ENCODE results near the gene NUTF2.

Gene NUTF2

GRCh38 chr16:67865318-67865717 lies 18.6 kb downstream of the NUTF2 start:
- peak; percentile 35 for DNase-seq

DNA sequence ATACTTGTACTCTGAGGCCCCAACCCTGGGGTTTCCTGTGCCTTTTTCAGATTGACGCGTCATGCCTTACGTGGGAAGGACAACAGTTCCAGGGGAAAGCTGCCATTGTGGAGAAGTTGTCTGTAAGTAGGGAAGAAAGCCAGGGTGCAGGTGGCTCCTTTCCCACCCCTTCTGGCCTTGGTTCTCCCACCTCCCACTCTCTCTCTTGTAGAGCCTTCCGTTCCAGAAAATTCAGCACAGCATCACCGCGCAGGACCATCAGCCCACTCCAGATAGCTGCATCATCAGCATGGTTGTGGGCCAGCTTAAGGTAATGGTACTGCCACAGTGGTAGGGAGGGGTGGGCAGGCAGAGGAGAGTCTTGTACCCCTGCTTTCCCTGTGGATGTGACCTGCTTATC lies 21.6 kb downstream of the NUTF2 start:
- no peak for DNase-seq

GRCh38 chr16:67869653-67870052 lies 22.9 kb downstream of the NUTF2 start:
- DNase-seq: no peak

DNA sequence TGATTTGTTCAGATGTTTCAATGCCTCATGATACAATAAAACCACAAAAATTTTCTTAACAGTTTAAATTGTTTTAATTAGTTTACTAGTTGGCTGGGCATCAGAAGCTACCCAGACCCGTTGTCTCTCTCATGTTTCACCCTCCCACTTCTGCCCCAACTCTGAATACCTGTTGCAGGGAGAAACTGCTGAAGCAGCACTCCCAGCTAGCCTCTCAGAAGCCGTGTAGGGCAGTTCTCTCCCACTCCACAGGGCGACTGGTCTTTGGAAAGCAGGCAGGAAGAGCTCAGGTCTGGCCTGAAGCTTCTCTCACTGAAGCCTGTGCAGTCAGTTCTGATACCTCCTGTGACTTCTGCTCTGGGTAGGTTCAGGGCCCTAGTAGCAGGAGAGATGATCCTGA lies 24.5 kb downstream of the NUTF2 start:
- no peak for DNase-seq

DNA sequence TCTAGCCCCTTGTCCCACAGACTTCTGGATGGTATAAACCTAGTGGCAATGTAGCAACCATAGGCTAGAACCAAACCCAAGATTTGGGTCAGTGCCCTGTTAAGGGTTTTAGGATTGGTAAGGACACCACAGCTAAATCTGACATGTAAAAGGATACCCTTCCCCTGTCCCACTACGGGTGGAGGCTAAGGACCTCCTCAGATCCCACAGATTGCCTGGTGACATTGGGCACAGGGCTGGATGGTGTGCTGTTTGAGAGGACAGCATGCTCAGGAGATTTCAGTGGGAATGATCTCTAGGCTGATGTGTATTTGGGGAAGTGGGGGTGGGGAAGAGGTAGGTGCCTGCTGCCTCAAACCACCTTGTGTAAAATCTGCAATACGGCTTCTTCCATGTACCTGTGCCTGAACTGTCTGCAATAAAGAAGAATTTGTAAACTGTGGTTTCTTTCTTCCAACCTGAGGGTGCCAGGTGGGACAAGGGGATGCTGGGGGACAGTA lies 25.4 kb downstream of the NUTF2 start:
- no peak for DNase-seq

DNA sequence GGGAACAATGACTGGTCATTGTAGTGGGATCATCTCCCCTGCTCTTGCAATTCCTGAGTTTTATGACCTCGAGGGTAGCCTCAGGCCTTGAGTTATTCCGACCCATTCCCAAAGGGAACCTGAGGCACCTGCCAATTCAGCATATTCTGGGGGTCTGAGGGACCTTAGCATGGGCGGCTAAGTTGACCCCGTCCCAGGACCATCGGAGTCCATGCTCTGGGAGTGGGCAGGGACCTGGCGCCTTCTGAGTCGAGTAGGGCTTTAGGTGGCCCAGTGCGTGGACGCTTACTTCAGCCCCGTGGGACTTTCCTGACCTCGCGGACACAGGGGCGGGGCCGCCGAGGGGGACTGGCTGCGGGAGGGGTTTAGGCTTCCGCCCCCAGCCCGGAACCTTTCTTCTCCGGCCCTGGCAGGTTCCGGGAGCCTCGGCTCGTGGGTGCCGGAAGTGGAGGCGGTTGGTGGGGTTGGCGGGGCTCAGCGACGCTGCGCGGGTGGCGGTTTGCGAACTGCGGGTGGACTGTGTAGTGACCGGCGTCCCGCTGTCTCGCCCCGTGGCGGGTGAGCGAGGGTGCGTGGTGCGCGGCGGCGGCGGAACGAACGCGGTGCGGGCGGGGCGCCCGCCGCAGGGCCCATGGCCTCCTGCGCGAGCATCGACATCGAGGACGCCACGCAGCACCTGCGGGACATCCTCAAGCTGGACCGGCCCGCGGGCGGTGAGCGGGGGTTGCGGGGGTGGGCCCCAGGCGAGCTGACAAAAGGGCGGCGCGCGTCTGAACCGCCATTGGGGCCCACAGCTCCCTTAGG lies 26.1 kb downstream of the NUTF2 start, which contains the start of gene EDC4:
Gene EDC4 (plus strand): TSS at position 422 of the 804 bp plus-strand sequence. CDS start 210 bp downstream, at position 632.
- peak; percentile 92 for DNase-seq

DNA sequence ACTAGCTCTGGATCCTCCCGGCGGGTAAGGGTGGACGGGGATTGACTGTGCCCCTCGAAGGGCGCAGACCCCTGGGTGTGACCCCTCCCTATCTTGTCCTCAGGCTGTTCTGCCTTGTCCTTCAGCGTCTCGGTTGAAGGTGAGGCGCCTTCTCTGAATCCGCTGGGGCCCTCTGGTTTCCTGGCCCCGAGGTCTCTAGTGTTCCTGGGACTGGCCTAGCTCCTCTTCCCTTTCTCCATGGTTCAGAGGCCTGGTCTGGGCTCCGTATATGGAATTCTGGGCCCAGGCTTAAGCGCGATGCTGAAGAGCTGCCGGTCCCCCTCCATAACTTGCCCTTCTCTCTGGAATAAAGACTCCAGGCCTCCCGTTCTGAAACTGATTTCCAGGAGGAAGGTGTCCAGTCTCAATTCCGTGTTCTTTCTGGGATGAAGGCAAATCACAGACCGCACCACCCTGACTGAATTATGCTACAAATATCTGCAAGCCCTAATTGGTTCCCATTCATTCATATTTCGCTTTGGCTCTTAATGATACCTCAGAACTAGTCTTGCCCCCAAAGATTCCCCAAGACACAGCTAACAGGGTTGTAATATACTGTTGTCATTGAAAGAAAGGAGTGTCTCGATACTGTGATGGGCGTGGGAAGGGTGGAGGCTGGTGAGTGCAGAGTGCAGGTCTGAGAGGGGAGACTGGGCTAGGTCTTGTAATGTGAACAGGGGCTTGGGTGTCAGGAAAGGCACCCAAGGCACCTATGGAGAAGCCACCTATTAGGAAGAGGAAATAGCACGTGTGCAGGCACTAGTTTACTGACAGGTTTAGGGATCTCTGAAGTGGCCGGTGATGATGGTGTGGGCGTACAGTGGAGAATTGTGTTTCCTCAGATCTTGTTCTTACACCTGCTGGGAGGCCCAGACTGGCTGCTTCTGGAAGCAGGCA lies 27.0 kb downstream of the NUTF2 start:
- no peak for DNase-seq

DNA sequence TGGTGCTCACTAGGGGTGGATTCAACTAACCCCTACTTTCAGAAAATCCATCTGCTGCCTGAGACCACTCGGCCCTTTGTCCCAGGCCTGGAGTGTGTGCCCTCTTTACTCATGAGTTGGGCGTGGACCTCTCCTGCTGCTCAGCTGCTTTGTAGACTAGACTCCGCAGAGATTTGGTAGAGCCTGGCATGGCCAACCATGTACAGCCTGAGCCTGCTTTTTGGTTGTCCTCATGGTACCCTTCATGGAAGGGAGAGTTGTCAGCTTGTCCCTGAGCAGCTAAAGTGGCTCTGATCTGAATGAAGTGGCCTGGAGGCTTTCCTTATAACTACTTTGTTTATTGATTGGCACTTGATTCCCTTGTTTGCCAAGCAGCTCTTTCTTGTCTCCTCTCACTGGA lies 27.6 kb downstream of the NUTF2 start:
- no peak for DNase-seq

GRCh38 chr16:67877064-67877463 lies 30.3 kb downstream of the NUTF2 start:
- no peak for DNase-seq

DNA sequence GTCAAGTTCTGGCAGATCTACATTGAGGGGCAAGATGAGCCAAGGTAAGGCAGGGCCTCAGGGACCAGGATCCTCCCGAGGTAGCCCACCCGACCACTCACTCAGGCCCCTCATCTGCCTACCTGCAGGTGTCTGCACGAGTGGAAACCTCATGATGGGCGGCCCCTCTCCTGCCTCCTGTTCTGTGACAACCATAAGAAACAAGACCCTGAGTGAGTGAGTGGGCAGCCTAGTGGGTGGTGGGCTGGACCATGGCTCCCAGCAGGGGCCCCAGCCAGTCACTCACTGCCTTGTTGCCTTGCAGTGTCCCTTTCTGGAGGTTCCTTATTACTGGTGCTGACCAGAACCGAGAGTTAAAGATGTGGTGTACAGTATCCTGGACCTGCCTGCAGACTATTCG lies 31.5 kb downstream of the NUTF2 start:
- DNase-seq: no peak

DNA sequence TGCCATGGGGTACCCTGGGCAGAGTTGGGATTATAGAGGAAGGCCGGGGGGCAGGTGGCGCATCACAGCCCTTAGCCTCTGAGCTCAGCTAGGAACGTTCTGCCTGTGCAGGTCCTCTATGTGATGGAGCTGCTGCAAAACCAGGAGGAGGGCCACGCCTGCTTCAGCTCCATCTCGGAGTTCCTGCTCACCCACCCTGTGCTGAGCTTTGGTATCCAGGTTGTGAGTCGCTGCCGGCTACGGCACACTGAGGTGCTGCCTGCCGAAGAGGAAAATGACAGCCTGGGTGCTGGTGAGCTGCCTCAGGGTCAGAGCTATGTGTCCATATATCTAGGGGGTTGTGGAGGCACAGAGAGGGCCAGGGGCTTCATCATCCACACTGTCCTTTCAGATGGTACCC lies 32.1 kb downstream of the NUTF2 start:
- DNase-seq: no peak

DNA sequence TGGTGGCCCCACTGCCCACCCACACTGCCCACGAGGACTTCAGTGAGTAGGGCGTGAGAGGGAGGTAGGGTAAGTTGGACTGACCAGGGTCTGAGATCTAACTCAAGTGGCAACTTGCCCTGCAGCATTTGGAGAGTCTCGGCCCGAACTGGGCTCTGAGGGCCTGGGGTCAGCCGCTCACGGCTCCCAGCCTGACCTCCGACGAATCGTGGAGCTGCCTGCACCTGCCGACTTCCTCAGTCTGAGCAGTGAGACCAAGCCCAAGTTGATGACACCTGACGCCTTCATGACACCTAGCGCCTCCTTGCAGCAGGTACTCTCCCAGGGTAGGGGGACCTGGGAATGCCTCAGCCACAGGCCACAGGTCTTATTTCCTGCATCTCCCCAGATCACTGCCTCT lies 32.7 kb downstream of the NUTF2 start:
- no peak for DNase-seq

GRCh38 chr16:67879936-67880335 lies 33.2 kb downstream of the NUTF2 start:
- no peak for DNase-seq

DNA sequence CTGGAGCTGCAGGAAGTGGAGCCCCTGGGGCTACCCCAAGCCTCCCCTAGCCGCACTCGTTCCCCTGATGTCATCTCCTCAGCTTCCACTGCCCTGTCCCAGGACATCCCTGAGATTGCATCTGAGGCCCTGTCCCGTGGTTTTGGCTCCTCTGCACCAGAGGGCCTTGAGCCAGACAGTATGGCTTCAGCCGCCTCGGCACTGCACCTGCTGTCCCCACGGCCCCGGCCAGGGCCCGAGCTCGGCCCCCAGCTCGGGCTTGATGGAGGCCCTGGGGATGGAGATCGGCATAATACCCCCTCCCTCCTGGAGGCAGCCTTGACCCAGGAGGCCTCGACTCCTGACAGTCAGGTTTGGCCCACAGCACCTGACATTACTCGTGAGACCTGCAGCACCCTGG lies 33.9 kb downstream of the NUTF2 start:
- DNase-seq: no peak

- DNase-seq: no peak
These were observed 35.0 kb downstream of the NUTF2 start for GRCh38 chr16:67881621-67882161.

DNA sequence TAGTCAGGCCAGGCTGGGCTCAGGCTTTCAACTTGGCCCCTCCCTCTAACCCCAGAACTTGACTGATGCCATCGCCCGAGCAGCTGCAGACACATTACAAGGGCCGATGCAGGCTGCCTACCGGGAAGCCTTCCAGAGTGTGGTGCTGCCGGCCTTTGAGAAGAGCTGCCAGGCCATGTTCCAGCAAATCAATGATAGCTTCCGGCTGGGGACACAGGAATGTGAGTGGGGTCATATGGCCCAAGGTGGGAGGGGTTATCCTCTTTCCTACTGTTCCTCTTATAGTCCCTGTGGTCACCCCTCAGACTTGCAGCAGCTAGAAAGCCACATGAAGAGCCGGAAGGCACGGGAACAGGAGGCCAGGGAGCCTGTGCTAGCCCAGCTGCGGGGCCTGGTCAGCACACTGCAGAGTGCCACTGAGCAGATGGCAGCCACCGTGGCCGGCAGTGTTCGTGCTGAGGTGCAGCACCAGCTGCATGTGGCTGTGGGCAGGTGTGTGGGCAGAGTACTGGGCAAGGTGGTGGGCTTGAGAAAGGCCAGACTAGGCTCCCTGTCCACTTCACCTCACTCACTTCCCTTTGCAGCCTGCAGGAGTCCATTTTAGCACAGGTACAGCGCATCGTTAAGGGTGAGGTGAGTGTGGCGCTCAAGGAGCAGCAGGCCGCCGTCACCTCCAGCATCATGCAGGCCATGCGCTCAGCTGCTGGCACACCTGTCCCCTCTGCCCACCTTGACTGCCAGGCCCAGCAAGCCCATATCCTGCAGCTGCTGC lies 35.8 kb downstream of the NUTF2 start:
- DNase-seq: no peak

GRCh38 chr16:67883146-67883871 lies 36.6 kb downstream of the NUTF2 start:
- no peak for DNase-seq

DNA sequence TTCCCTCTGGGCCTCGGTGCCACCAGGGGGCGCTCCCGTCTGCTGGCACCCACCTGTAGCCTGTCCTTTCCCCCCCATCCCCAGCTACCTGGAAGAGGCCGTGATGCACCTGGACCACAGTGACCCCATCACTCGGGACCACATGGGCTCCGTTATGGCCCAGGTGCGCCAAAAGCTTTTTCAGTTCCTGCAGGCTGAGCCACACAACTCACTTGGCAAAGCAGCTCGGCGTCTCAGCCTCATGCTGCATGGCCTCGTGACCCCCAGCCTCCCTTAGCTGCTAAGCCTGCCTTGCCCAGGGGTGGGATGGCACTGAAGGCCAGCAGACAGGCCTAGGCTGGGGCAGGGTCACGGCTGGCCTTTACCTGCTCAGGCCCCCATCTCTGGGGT lies 37.1 kb downstream of the NUTF2 start:
- peak; percentile 74 for DNase-seq

- no peak for DNase-seq
These were observed 38.0 kb downstream of the NUTF2 start, which contains the start of gene NRN1L for GRCh38 chr16:67884684-67885083. Gene NRN1L (plus strand): TSS chr16:67884885. CDS start chr16:67884904, 19 bp downstream.

DNA sequence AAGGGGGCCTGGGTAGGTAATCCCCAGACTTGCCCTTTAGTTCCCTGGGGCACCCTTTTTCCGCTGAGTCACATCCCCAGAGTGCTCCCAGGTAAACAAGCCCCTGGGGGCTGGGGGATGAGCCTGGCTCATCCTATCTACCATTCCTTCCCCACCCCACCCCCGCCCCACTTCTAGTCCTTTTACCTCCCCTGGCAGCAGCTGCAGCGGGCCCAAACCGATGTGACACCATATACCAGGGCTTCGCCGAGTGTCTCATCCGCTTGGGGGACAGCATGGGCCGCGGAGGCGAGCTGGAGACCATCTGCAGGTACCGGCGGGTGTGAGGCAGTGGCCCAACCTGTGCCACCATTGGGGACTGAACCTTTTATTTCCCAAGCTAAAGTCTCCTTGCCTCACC lies 38.8 kb downstream of the NUTF2 start:
- no peak for DNase-seq

DNA sequence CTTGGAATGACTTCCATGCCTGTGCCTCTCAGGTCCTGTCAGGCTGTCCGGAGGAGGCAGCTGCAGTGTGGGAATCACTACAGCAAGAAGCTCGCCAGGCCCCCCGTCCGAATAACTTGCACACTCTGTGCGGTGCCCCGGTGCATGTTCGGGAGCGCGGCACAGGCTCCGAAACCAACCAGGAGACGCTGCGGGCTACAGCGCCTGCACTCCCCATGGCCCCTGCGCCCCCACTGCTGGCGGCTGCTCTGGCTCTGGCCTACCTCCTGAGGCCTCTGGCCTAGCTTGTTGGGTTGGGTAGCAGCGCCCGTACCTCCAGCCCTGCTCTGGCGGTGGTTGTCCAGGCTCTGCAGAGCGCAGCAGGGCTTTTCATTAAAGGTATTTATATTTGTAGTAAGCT lies 39.2 kb downstream of the NUTF2 start:
- DNase-seq: no peak

DNA sequence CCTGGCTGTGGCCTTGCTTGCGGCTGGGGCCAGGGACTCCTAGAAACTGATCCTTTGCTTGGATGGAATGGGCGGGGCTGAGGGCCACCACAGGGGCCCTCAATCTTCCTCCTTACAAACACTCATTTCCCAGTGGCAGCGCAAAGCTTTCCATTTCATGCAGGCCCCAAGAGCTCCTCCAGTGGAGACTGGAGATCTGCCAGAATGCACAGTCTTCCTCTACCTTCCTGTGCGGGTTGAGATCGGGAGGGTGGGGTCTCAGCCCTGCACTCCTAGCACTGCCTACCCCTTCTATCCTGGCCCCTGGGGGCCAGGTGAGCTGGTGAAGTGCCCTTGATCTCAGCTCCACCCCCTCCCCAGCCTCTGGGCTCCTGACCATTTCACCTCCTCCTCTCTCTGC lies 39.7 kb downstream of the NUTF2 start:
- DNase-seq: no peak

All from CD4-positive, alpha-beta T cell treated with Interleukin-21 for 1 hour (primary cell).